Panc1 (cell line): ENCODE data around the gene UTRN.

Experiments
- POLR2AphosphoS5 ChIP-seq: IDR thresholded peaks from 2 replicates; pipeline ENCODE4 v1.6.1; 2012; ENCODE audit warnings: mild to moderate bottlenecking, low read depth, low read length, moderate library complexity
- SIN3A ChIP-seq: IDR thresholded peaks from 2 replicates; pipeline ENCODE4 v1.6.1; 2012; ENCODE audit warnings: low read depth, mild to moderate bottlenecking, low read length, moderate library complexity, borderline replicate concordance; ENCODE audit not compliant: insufficient read depth
- TF ChIP-seq, protein P1 (sequence below): fragments of 450-650 bp; IDR thresholded peaks from 2 replicates; pipeline ENCODE4 v1.5.1; 2017; ENCODE audit warnings: mild to moderate bottlenecking

DNA sequence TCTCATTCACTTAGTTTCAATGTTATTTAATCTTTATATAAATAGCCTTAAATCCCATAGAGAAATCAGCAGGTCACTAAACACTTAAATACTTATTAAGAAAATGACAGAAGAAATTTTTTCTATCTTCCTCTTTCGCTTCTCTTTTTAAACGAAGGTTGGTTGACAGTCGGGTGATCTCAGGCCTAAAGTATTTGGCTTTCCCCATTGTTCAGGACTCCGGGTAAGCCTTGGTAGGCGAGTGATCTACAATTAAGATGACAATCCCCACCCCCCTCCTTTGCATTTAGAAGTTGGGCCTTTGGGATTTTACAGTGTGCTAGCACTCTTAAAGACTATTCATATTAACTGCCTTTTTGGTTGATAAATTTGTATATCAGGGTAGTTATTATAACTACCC, 19.7 kb upstream of the UTRN start:
- TF ChIP-seq, protein P1, sequence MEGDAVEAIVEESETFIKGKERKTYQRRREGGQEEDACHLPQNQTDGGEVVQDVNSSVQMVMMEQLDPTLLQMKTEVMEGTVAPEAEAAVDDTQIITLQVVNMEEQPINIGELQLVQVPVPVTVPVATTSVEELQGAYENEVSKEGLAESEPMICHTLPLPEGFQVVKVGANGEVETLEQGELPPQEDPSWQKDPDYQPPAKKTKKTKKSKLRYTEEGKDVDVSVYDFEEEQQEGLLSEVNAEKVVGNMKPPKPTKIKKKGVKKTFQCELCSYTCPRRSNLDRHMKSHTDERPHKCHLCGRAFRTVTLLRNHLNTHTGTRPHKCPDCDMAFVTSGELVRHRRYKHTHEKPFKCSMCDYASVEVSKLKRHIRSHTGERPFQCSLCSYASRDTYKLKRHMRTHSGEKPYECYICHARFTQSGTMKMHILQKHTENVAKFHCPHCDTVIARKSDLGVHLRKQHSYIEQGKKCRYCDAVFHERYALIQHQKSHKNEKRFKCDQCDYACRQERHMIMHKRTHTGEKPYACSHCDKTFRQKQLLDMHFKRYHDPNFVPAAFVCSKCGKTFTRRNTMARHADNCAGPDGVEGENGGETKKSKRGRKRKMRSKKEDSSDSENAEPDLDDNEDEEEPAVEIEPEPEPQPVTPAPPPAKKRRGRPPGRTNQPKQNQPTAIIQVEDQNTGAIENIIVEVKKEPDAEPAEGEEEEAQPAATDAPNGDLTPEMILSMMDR, result no peak
- TF ChIP-seq SIN3A (no peak), POLR2AphosphoS5 (no peak)
